ENCODE data around the gene MOV10L1.

The MOV10L1 gene

DNA sequence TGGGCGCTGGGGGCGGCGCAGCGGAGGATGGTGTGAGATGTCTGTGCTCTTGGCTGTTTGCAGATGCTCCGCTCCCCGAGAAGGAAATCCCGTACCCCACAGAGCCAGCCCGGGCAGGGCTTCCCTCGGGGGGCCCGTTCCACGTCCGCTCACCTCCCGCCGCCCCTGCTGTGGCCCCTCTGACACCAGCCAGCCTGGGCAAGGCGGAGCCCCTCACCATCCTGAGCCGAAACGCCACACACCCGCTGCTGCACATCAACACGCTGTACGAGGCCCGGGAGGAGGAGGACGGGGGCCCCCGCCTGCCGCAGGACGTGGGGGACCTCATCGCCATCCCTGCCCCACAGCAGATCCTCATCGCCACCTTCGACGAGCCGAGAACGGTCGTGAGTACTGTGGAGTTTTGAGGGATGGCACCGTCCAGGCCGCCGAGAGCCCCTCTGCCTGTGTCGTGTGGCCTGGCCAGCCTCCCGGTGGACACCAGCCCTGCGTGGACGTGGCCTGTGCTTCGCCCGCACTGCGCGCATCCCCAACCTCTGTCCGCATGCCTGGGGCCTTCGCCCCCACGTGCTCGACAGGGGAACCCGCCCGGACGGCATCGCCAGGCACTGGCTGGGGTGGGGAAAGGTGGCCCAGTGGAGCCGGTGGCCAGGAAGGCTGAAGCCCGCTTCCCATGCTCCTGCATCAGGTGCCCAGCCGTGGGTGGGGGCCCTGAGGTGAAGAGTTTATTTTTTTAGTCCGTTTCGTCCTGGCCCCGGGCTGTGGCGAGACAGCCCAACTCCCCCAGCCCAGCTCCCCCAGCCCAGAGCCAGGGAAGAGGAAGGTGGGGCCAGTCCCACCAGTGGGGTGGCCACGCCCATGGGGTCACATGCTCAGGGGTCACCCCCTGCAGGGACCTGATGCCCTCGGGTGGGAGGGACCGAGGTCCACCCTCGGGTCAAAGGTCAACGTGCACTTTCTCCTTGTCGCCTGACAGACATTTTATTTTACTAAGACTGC is 89.4 kb downstream of the MOV10L1 start:
- no peak for DNase-seq

DNA sequence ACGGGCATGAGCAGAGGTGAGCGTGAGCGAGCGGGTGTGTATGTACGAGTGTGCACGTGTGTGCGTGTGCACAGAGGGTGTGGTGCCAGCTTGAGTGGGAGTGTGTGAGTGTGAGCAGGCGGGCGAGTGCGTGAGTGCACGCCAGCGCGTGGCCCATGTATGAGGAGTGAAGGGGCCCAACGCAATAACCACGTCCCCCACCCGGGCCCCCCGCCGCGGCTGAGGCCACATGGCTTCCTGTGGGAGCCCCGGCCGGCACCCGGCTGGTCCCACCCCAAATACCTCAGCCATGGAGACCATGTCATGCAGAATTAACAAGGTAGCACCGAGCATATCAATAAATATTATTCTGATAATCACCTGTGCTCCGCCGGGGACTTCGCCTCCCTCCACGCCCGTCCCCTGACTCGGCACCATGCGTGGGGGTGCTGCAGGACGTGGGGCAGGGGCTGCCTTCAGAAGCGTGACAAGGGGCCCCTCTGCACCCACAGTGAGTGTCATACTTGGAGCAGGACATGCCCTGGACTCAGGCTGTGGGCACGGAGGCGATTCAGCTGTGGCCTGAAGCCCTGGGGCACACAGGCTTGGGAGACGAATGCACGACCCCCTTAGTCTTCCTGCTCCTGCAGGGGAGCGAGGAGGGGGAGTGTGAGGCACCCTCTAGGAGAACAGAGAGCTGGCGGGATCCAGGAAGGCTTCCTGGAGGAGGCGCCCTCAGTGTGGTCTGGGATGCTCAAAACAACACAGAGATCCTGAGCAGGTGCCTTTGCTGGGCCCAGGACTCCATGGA is 90.3 kb downstream of the MOV10L1 start:
- DNase-seq, result no peak

DNA sequence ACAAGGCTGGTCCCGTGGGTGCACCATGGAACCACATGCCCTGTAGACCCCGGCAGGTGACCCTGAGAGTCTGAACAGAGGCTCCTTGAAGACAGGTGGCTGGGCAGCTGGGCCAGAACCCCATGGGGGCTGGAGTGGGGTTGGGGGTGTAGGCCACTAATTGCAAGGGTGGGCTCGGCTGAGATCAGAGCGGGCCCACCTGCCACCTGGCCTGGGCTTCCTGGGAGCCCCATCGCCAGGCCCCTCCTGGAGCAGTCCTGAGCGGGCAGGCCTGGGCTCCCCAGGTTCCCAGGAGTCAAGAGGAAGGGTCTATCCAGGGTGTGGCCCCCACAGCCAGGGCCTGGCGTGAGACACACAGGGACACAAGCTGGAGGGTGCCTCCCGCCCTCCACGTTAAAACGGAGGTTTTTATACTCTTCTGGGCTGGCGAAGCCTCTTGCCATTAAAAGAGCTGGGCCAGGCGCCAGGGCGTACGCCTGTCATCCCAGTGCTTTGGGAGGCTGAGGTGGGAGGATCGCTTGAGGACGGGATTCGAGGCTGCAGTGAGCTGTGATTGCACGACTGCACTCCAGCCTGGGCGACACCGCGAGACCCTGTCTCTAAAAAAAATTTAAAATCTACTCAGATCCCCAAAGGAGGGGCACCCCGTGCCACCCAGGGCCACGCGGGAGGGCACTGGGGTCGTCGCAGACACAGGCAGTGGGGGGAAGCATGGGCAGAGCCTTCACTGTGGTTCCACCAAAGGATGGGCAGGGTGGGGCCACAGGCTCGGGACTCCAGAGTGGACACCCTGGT is 91.1 kb downstream of the MOV10L1 start:
- DNase-seq, result no peak

DNA sequence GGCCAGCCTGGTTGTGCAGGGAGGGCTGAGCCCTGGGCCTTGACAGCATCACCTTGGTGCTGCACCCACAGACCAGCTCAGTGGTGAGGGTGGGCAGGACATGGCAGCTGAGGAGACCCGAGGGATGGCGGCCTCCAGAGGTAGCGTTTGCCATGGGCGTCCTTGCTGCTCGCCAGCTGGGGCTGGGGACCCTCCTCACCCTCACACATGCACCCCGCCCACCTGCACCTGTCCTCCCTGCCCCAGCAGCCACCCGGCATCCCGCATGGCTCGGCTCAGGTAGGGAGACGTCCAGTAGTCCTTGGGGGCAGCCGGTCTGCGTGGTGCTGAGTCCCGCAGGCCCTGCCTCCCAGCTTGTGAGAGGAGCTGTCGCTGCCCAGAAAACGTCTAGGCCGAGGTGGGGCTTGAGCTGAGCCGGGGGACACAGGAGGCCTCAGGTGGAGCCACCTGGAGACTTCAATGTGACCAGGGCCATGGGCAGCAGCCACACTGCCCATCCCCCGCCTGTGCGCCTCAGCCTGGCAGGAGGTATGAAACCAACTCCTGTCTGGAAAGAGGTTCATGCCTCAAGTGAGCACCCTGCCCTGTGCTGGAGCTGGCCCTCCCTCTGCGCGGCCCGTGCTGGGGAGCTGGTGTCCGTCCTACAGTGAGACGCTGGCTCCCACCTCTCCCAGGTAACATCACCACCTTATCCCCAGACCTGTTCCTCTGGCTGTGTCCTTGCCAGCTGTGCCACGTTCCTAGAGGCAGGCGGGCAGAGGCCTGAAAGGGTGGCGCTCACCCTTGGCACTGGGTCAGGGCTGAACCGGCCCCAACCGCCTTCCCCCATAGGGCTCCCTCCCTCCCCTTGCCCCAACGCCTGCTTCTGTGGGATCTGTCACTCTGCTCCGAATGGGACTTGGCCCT is 92.6 kb downstream of the MOV10L1 start:
- no peak for DNase-seq

DNA sequence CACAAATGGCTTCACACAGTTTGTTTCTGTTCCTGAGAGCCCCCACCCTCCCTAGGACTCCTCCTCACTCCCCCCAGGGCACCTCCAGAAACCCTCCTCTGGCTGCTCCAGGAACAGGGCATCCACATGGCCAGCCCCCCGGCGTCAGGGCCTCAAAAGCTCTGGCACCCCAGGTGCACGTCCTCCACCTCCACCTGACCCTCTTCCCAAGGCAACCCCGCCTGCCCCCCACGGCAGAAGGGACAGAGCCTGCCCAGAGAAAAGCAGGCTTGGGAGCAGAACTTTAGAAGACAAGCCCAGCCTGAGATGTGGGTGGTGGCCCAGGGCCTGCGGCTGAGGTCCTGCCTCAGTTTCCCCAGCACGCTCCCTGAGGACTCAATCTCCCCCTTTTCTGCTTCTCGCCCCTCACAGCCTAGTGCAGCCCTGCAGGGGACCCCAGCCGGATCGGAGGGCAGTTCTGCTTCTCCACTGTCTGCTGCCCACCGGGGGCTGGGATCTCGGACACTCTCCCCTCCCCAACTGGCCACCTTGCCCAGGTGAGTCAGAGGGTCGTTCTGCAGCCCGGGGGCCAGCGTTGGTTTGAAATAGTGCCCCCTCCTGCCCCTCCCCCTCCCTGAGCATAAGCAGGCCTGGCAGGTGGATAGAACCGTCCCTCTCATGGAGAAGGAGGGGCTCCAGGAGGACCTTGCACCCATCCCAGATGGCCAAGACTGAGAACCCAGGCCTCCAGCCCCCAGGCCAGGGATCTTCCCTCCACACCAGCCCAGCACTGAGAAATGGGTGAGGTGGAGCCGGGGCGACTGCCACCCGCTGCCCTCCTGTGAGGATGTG is 93.5 kb downstream of the MOV10L1 start:
- no peak for DNase-seq

DNA sequence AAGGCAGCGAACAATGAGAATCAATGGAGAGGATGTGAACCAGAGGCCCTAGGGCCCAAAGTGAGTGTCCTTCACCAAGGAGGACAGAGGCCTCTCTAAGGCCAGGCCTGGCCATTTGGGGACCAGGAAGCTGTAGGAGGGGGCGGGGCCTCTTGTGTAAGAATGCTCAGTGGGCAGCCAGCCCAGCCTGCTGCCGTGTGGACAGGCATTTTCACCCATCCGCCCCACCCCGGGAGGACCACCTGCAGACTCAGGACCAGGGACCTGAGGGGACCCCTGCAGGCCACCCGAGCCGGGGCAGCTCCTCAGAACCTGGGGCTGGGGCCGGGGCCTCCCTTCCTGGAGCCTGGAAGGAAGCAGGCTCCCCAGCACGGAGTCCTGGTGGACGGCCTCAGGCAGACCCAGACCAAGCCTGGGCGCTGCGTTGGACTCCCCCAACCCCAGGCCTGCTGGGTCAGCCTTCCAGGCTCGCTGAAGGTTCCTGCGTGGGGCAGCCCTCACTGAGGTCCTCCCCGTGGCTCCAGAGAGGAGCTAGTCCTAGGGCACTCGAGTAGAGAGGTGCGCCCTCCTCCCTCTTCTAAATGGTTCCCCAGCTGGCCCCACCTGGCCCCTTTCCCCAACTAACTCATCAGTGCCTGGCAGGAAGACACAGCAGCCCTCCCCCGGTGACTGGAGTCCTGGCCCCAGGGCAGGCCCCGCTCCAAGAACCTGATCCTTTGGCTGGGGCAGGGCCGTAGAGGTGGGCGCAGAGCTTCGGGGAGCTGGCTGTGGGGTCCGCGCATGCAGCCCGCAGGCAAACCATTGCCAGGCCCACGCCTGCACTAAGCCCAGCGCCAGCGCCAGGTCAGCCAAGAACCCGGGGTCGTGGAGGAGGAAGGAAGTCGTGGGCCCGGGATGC is 94.4 kb downstream of the MOV10L1 start:
- peak; percentile 57 for DNase-seq

DNA sequence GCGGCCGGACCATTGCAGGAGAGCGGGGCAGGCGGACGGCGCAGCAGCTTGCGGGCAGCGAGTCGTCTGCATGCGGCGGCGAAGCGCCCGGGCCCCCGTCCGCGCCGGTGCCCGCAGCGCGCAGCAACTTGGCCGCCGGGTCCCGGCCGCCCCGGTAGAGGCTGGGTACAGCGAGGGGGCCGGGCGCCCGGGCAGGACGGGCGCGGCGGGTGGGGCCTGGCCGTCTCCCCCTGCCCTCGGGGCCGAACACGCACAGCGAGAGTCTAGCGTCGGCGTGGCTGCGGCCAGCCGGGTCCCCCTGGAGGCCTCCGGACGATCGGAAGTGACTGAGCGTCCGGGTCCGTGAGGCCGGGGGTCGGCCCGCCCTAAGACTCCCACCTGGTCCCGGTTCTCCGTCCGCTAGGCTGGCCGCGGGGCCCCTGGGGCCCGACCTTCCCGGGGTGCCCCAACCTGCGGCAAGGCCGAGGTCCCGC is 95.1 kb downstream of the MOV10L1 start:
- no peak for DNase-seq

DNA sequence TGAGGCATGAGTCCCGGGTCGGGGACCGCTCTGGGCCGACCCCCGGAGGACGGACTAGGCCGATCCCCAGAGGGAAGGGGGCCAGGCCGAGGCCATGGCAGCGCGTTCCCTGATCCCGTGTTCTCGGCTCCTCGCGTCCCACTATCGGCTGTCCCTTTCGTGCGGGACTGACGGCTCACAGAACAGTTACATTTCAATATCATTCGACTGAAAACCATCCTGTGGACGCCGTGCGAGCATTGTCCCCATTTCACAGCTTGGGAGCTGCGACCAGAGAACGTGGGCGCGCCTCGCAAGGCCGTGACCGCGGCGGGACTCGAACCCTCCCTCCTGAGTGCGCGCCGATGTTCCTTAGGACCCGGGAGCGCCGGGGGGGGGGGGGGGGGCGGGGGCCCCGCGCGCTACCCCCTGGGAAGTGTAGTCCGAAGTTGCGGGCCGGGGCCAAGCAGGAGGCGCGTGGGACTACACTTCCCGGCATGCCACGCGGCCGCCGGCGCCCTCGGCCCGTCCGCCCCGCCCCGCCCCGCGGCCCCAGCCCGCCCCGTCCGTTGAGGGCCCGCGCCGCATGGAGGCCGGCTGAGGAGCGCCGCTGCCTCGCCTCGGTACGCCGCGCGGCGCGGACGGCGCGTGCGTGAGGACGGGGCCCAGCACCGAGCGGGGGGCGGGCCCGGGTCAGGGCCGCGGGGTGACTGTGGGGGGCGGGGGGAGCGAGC is 95.7 kb downstream of the MOV10L1 start, which contains the start of gene TRABD:
Gene TRABD (plus strand): TSS at position 539 of the 713 bp plus-strand sequence. CDS start 7,148 bp downstream, outside the sequence.
- DNase-seq, result peak; percentile 89

DNA sequence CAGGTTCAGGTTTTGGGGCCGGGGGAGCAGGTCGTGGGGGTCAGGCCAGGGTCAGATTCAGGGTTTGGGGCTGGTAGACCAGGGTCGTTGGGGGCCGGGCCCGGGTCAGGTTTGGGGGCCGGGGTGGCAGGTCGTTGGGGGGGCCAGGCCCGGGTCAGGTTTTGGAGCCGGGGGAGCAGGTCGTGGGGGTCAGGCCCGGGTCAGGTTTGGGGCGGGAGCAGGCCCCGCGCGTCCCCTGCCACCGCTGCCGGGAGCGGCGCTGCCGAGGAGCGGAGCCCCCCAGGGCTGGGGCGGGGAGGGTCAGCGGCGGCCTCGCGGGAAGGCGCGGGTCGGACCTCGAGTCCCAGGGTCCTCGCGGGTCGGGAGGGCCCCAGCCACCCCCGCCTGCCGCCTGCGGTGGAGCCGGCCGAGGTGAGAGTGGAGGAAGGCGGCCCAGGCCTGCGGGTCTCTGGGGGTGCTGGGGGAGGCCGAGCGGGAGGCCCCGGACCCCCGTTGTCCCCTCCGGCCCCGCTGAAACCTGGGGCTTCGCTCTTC is 96.4 kb downstream of the MOV10L1 start:
- DNase-seq, result no peak

DNA sequence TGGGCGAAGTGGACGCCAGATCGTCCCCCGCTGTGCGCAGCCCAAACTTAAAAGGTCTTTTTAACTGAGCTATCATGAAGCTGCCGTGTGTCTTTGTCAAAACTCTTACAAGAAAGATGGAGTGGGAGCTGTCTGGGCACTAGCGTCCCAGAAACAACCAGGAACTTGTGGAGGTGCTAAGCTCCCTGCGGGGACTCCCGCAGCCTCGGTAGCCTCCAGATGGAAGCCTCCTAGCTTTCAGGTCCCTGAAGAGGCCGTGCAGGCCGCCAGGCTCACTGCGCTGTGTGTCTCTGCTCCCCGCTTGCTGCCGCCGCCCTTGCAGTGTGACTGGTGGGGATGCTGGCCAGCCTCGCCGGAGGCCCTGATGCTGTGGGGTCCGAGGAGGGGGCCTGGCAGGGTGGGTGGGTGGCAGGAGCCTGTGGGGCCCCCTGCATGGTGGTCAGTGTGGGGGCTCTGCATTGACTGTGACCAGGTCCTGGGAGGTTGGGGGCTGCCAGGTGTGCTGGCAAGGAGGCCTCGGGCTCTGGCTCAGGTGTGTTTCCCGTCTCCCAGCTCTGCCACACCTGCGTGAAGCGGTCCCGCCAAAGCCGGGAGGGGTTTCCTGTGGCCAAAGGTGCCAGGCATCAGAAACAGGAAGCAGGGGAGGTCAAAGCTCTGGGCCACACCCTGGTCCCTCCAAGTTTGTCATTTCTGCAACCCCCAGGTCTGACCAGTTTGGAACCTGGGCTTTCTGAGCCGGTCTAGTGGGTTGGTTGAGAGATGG is 97.1 kb downstream of the MOV10L1 start:
- no peak for DNase-seq

DNA sequence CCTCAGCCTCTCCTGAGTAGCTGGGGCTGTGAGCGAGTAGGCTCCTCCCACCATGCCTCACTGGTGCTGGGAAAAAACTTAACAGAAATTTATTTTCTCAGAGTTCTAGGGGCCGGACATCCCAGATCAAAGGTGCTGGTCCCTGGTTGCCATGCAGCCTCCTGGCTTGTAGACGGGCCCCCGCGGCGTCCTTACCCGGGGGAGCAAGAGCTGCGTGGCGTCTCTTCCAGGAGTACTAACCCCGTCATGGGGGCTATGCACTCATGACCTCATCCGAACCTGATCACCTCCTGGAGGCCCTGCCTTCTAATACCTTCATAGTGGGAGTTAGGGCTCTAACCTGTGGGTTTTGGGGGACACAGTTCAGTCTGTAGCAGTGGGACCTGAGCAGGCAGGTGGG is 98.5 kb downstream of the MOV10L1 start:
- DNase-seq, result no peak

DNA sequence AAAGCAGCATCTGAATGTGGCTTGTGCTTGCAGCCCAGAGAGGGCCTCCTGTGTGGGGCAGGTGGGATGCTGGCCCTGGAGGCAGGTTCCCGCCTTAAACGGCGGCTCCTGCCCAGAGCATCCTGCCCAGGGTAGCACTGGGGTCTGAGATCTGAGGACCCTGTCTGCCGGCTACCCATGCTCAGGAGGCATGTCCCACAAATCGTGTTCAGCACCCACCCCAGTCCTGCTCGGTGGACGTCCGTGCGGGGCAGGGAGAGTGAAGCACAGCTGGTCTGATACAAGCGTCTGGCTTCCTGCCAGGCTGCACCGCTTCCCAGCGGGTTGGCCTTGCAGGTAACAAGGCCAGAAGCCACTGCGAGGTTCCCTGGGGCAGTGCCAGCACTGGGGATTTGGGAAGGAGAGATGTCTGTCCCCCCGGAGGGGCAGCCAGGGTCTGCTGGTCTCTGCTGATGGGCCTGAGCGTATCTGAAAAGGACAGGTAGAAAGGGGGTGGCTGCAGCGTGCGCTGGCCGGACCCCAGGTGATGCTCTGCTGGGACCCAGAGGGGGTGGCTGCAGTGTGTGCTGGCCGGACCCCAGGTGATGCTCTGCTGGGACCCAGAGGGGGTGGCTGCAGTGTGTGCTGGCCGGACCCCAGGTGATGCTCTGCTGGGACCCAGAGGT is 99.5 kb downstream of the MOV10L1 start:
- no peak for DNase-seq

DNA sequence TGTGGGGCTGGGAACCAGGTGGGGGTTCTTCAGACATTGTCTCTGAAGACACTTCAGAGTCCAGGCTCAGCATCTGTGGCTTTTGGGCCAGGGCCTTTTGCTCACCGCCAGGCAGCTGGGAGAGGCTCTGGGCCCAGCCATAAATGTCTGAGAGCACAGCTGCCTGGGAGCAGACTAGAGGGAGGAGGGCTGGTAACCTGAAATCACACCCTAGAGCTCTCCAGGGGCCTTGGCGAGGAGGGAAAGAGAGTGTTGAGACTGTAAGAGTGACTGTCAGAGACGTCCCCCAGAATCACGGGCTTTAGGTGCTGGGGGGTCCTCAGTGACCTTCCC is 100.0 kb downstream of the MOV10L1 start:
- DNase-seq, result no peak

DNA sequence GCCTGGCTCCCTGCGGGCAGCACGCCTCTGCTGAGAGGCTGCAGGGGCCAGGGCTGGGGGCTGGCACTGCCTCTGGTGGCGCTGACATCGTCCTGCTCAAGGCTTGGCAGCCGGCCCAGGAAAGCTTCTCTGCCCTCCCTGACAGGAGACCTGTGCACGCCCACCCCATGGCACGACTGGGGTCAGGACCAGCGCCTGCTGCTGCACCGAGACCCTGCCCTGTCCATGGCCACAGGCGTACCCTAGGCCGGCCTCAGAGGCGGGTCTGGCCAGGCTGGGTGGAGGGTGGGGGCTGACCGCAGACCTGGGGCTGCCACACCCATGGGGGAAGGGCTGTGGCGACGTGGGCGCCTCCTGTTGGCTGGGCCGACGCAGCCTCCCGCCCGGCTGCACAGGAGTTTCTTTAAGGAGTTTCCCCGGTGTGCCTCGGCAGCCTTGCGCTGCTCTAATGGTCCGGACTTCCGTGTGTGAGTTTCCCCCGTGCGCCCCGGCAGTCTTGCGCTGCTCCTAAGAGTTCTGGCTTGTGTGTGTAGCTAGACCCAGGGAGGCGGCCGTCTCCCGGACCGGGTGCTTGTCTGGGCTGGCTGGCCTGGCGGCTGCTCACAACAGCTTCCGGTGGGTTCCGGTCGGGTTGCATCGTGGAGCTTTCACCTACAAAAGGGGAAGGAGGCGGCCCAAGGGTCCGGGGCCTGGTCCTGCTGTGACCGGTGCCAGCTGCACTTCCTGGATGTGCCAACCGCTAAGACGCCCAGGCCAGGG is 100.6 kb downstream of the MOV10L1 start:
- peak; percentile 28 for DNase-seq

DNA sequence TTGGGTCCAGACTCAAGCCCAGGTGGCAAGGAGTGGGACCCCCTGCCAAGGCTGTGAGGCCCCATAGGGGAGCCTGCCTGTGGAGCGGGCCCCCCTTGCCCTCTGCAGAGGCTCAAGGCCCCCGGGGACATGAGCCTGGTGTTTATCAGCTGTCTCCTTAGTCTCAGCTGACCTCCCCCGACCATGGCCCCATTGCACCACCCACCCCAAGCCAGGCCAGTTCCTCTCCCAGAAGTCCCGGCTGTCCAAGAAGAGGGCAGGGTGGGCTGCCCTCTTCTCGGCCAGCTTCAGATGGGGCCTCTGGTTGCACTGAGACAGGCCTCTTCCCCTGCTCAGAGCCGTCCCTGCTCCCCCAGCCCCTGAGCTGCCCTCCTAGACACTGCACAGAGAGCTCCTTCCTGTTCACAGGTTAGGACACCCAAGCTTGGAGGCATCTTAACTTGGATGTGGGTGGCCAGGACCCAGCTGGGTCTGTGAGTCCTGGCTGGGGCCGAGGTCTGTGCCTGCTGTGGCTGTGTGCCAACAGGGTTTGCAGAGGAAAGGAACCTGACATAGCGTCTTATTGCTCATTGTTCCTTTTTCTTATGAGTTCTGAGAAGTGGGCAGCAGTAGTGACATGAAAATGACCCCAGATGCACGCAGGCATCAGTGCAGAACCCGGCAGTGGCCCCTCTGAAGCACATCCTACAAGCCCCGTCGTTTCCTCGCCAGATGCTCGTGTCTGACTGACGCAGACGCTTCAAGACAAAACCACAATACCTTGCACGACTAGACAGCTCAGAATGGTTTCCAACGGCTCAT is 101.3 kb downstream of the MOV10L1 start:
- no peak for DNase-seq
